GM10266 (cell line): ENCODE data around the gene TOB2.

Experiments used
- DNase-seq: peaks from one replicate; pipeline ENCODE4 v3.0.0; 2012; ENCODE audit errors: extremely low spot score
- TF ChIP-seq, protein P1 (sequence below): IDR thresholded peaks from 2 replicates; pipeline ENCODE4 v1.5.1; 2012; ENCODE audit warnings: mild to moderate bottlenecking, low read depth; ENCODE audit not compliant: control insufficient read depth, insufficient read depth; ENCODE audit errors: missing control alignments

TOB2 gene

DNA sequence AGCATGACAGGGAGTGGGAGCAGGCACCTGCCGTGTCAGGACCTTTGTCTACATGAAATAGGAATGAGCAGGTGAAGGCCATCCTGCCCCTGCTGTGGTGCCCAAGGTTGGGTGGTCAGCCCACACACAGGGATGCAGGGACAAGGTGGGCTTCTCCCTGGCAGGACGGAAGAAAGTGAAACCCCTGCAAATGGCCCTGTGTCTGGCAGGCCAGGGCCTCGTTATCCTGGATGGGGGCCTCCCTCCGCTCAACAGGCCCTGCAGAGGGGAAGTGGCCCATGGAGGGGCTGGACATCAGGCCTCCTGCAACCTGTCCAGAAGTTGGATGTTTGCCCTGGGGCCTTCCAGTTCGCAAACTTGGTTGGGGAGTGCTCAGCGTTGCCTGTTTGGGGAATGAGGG lies 14.9 kb downstream of the TOB2 start:
- DNase-seq = no peak
- TF ChIP-seq, protein P1, sequence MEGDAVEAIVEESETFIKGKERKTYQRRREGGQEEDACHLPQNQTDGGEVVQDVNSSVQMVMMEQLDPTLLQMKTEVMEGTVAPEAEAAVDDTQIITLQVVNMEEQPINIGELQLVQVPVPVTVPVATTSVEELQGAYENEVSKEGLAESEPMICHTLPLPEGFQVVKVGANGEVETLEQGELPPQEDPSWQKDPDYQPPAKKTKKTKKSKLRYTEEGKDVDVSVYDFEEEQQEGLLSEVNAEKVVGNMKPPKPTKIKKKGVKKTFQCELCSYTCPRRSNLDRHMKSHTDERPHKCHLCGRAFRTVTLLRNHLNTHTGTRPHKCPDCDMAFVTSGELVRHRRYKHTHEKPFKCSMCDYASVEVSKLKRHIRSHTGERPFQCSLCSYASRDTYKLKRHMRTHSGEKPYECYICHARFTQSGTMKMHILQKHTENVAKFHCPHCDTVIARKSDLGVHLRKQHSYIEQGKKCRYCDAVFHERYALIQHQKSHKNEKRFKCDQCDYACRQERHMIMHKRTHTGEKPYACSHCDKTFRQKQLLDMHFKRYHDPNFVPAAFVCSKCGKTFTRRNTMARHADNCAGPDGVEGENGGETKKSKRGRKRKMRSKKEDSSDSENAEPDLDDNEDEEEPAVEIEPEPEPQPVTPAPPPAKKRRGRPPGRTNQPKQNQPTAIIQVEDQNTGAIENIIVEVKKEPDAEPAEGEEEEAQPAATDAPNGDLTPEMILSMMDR = no peak

DNA sequence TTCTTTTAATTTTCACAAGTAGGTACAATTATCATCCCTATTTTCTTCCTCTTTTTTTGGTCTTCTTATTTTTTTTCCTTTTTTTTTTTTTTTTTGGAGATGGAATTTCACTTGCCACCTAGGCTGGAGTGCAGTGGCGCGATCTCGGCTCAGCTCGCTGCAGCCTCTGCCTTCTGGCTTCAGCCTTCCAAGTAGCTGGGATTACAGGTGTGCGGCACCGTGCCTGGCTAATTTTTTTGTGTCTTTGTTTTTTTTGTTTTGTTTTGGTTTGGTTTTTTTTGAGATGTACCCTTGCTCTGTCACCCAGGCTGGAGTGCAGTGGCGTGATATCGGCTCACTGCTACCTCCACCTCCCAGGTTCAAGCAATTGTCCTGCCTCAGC lies 16.7 kb downstream of the TOB2 start:
- TF ChIP-seq, protein P1 = no peak
- DNase-seq = no peak

DNA sequence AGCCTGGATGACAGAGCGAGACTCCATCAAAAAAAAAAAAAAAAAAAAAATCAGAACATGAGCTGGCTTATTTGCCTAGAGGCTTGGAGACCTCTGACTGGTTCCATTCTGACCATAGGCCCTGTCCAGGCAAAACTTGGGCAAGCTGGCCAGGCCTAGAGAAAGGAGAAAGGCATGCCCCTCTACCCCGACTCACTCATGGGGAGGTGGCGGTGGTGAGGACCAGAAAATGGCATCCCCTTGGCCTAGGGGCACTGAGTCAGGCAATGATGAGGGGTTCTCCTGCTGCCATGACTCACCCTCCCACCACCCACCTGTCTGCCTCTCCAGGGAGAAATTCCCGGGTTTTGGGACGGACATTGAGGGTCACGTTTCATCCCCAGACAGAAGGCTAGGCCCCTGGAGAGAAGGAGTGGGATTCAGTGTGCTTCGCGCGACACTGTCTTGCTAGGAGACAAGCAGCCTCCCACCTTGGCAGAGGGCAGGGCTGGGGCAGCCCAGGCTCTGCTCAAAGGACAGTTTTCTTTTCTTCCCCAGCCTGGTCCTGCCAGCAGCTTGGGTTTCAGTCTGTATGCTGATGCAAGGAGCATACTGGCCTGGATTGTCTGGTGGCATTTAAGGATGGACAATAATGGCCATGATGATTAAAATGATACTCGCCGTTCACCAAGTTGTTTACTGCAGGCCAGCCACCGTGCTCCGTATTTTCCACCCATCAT lies 17.2 kb downstream of the TOB2 start:
- DNase-seq = no peak
- TF ChIP-seq, protein P1 = no peak

DNA sequence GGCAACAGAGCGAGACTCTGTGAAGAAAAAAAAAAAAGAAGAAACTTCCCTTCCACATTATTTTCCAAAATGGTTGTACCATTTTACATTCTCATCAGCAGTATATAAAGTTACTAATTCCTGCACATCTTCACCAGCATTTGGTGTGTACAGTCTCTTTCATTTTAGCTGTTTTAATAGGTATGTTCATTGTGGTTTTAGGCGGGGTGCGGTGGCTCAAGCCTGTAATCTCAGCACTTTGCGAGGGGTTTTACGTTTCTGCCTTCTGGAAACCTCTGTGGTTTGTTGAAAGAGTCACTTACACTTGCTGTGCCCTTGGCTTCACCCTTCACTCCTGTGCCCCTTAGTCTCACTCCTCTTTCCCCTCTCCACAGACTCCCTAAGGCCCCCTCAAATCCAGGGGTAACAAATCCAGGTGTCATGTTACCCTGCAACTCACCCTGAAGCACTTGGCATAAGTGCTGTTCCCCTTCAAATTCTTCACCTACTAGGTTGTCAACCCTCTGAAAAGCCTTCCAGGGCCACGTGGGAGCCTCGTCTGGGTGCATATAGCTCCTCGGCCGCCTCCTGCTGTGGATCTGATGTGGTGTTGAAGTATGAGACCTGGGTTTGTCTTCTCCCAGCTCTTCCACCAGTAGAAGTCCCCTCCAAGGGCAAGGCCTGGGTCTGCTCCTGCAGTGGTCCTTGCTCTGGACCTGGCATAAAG lies 20.8 kb downstream of the TOB2 start:
- no peak for DNase-seq
- TF ChIP-seq, protein P1 = no peak

DNA sequence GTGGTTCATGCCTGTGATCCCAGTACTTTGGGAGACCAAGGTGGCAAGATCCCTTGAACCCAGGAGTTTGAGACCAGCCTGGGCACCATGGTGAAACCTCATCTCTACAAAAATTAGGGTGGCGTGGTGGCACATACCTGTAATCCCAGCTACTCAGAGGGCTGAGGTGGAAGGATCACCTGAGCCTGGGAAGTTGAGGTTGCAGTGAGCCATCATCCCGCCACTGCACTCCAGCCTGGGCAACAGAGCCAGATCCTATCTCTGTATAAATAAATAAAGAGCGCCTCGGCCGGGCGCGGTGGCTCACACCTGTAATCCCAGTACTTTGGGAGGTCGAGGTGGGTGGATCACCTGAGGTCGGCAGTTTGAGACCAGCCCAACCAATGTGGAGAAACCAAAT lies 27.9 kb downstream of the TOB2 start:
- no peak for DNase-seq
- TF ChIP-seq, protein P1 = no peak

DNA sequence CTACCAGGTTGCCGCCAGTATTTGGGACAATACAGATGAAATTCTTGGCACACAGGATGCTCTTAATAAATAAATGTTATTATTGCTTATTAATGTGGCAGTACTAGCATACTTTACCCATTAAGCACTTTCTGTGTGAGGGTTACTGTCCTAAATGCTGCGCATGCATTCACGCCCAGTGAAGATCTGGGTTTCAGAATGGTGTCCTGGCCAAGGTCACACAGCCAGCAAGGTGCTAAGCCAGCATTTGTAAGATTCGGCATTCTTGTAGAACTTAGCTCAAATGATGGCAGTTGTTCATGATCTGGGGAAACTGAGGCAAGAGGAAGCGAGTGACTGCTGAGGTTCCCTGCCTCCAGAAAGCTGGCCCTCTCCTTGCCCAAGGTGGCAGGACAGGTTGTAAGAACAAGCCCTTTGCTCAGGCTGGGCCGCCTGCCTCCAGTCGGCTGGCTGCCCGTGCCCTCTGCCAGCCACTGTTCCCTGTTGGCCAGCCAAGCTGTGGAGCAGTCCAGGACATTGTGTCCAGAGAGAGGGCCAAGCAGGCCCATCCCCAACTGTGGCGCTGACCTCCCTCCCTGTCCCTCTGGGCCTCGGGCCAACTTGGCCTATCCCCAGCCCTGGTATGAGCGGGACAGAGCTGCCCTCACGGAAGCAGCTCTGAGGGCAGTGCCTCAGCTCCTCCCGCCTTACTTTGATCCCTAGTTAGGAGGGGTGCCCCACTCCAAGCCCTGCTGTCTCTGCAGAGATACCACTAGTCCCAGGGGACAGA lies 28.8 kb downstream of the TOB2 start:
- DNase-seq = no peak
- TF ChIP-seq, protein P1 = no peak

DNA sequence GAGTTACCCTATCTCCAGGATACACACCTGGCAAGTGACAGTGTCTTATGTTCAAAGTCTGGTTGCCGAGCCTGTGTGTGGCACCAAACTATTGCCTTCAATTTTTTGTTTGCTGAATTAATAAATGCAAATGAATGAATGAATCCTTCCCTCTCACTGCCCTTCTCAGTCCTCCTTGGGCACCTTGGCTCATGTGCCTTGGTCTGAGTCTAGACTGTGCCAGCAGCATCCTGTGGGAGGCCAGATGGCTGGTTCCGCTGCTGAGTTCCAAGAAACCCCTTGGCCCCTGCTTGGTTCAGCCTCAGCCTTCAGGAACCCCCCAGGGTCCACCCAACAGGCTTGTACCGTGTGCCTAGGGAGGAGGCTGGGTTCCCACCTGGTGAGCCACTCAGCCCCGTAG lies 31.0 kb downstream of the TOB2 start:
- TF ChIP-seq, protein P1 = no peak
- no peak for DNase-seq
